Liver (tissue), 9 donors: ENCODE measurements around the gene NECTIN4. TPM values are rescaled to one million over a fixed set of nuclear protein-coding genes. Genes with fewer than 3 reads are reported as not detected.
"Not testable (repeated sequence)": the region's sequence is repeated elsewhere in the genome, so short reads cannot be mapped to it uniquely, and the experiment has no call there.

Source experiments
- DNase-seq: peaks from one replicate; pipeline ENCODE4 v3.0.0-alpha.2; 2017; ENCODE audit warnings: low spot score
- H3K27ac ChIP-seq, 2 donors: one replicate each; pipeline ENCODE4 v1.7.0; 2013; ENCODE audit warnings: inconsistent platforms in 2 of 2, low read length in 2 of 2, control low read depth in 1 of 2, low read depth in 1 of 2, mild to moderate bottlenecking in 1 of 2
- H3K27me3 ChIP-seq, 4 donors: one replicate each; pipeline versions ENCODE4 v1.6.1 to v1.7.0; 2013; ENCODE audit warnings: low read length in 3 of 4, inconsistent platforms in 1 of 4, mild to moderate bottlenecking in 1 of 4, moderate library complexity in 1 of 4; ENCODE audit not compliant: control insufficient read depth in 4 of 4, insufficient read depth in 4 of 4
- H3K36me3 ChIP-seq, 4 donors: one replicate each; pipeline versions ENCODE4 v1.6.1 to v1.7.0; 2013; ENCODE audit warnings: low read length in 3 of 4, mild to moderate bottlenecking in 3 of 4, low read depth in 1 of 4, moderate library complexity in 1 of 4; ENCODE audit not compliant: control insufficient read depth in 4 of 4, insufficient read depth in 3 of 4
- H3K4me1 ChIP-seq, 4 donors: one replicate each; pipeline versions ENCODE4 v1.6.1 to v1.7.0; 2013; ENCODE audit warnings: low read length in 3 of 4, mild to moderate bottlenecking in 3 of 4, moderate library complexity in 1 of 4; ENCODE audit not compliant: control insufficient read depth in 4 of 4, insufficient read depth in 4 of 4
- H3K4me3 ChIP-seq, 3 donors: one replicate each; pipeline versions ENCODE4 v1.6.1 to v1.7.0; 2013; ENCODE audit warnings: low read length in 3 of 3, control low read depth in 1 of 3, low read depth in 1 of 3, mild to moderate bottlenecking in 1 of 3
- H3K9ac ChIP-seq, 2 donors: one replicate each; pipeline ENCODE4 v1.7.0; 2013; ENCODE audit warnings: low read length in 2 of 2, mild to moderate bottlenecking in 2 of 2, moderate library complexity in 2 of 2, control low read depth in 1 of 2, low read depth in 1 of 2
- H3K9me3 ChIP-seq, 4 donors: one replicate each; pipeline versions ENCODE4 v1.6.1 to v1.7.0; 2013; ENCODE audit warnings: low read length in 3 of 4; ENCODE audit not compliant: control insufficient read depth in 4 of 4
- ATF3 ChIP-seq: IDR thresholded peaks from 2 replicates; pipeline ENCODE4 v1.6.1; 2016; ENCODE audit warnings: antibody characterized with exemption
- CTCF ChIP-seq: fragments of 150-350 bp; IDR thresholded peaks from 2 replicates; pipeline ENCODE4 v1.5.1; 2017; ENCODE audit warnings: improper control_type of control experiment, low read depth, low read length; ENCODE audit not compliant: missing input control
- FOXA2 ChIP-seq: IDR thresholded peaks from 2 replicates; pipeline ENCODE4 v1.6.1; 2016; ENCODE audit warnings: antibody characterized with exemption
- GABPA ChIP-seq, 2 donors: IDR thresholded peaks in 1 of 2; conservative IDR thresholded peaks in 1 of 2; 2 replicates each; pipeline ENCODE4 v1.6.1; 2016; ENCODE audit warnings: antibody characterized with exemption in 2 of 2, mild to moderate bottlenecking in 1 of 2, moderate library complexity in 1 of 2
- HNF4A ChIP-seq, 2 donors: conservative IDR thresholded peaks; 2 replicates each; pipeline ENCODE4 v1.6.1; 2016; ENCODE audit warnings: antibody characterized with exemption in 2 of 2, mild to moderate bottlenecking in 2 of 2
- HNF4G ChIP-seq: IDR thresholded peaks from 2 replicates; pipeline ENCODE4 v1.6.1; 2016; ENCODE audit warnings: antibody characterized with exemption
- JUND ChIP-seq, 2 donors: IDR thresholded peaks; 2 replicates each; pipeline ENCODE4 v1.6.1; 2016; ENCODE audit warnings: antibody characterized with exemption in 2 of 2
- MAX ChIP-seq: IDR thresholded peaks from 2 replicates; pipeline ENCODE4 v1.6.1; 2016; ENCODE audit warnings: antibody characterized with exemption
- RAD21 ChIP-seq, 2 donors: IDR thresholded peaks; 2 replicates each; pipeline ENCODE4 v1.6.1; 2016; ENCODE audit warnings: antibody characterized with exemption in 2 of 2, mild to moderate bottlenecking in 2 of 2
- REST ChIP-seq: IDR thresholded peaks from 2 replicates; pipeline ENCODE4 v1.6.1; 2016; ENCODE audit warnings: antibody characterized with exemption, mild to moderate bottlenecking
- RXRA ChIP-seq, 2 donors: IDR thresholded peaks; 2 replicates each; pipeline ENCODE4 v1.6.1; 2017 to 2018; ENCODE audit warnings: antibody characterized with exemption in 2 of 2, mild to moderate bottlenecking in 1 of 2
- SP1 ChIP-seq: IDR thresholded peaks from 2 replicates; pipeline ENCODE4 v1.6.1; 2018; ENCODE audit warnings: antibody characterized with exemption, mild to moderate bottlenecking
- WGBS: extraction: QIAGEN DNeasy Blood & Tissue Kit; methylation state at CpG from one replicate; pipeline ENCODE4 v1.1.7; 2013; 5-methylcytosine and 5-hydroxymethylcytosine counted together
- polyA plus RNA-seq, 2 donors: library from polyadenylated mRNA; stranded (reverse) in 1 of 2; unstranded in 1 of 2; fragments of 200-250 nt in 1 of 2; fragments of >200 nt in 1 of 2; fragmentation: Nextera tagmentation in 1 of 2; extraction: Ambion mirVana in 1 of 2; gene quantifications; one replicate each; pipeline versions ENCODE4 v1.2.1 to v1.2.3, GENCODE V29; 2013 to 2015
- total RNA-seq, 2 donors: library from RNA; depleted of rRNA; stranded (reverse); fragments of >200 nt; gene quantifications; one replicate each; pipeline ENCODE4 v1.2.3, GENCODE V29; 2014
- donor health status: healthy.
- donor health status: healthy.
- donor health status: healthy.
- donor health status: healthy.
- donor health status: healthy.

Gene NECTIN4
- total and polyA plus RNA-seq, 4 donors = 0.01 TPM; not detected in 3

- H3K9me3 ChIP-seq = no peaks in the 10 kb centered on the region
- H3K27ac ChIP-seq = no peak overlapping the region
- H3K36me3 ChIP-seq = no peaks in the 10 kb centered on the region
- peaks cover 3 to 12% (median 9%) of the 10 kb centered on the region in 4 donors for H3K4me1 ChIP-seq
- no peak overlapping the region for H3K9ac ChIP-seq
- no peak for DNase-seq
- WGBS = 70% methylated on average over 2 of the region's 2 CpGs
- no peaks in the 10 kb centered on the region for H3K27me3 ChIP-seq
- no peak for TF ChIP-seq ATF3
- TF ChIP-seq JUND (IDR thresholded peaks at IDR 0.05) = no peak
- no peak for TF ChIP-seq RAD21 (IDR thresholded peaks at IDR 0.05)
- TF ChIP-seq MAX = no peak
- no peak for TF ChIP-seq HNF4G
- no peak for TF ChIP-seq RXRA (IDR thresholded peaks at IDR 0.05)
- TF ChIP-seq HNF4A (conservative IDR thresholded peaks at IDR 0.05) = no peak
- H3K4me3 ChIP-seq = no peak overlapping the region
Measured at GRCh38 chr1:161031874-161032273, 57.5 kb downstream of the NECTIN4 start.

GRCh38 chr1:161029466-161029865 lies 59.9 kb downstream of the NECTIN4 start:
- H3K9me3 ChIP-seq = not testable (repeated sequence)
- H3K4me1 ChIP-seq = peaks cover 3 to 12% (median 9%) of the 10 kb centered on the region in 4 donors

GRCh38 chr1:161026954-161027353 lies 62.4 kb downstream of the NECTIN4 start:
- H3K9ac ChIP-seq, H3K4me1 ChIP-seq, H3K4me3 ChIP-seq, H3K27me3 ChIP-seq, H3K9me3 ChIP-seq, H3K27ac ChIP-seq, DNase-seq, H3K36me3 ChIP-seq: not testable (repeated sequence)
- WGBS = 74% methylated on average over 1 of the region's 1 CpG

More at GRCh38 chr1:161029466-161029865, 59.9 kb downstream of the NECTIN4 start:
- not testable (repeated sequence) for DNase-seq, H3K36me3 ChIP-seq, H3K4me3 ChIP-seq, H3K27ac ChIP-seq, H3K9ac ChIP-seq, H3K27me3 ChIP-seq
- WGBS = 98% methylated on average over 32 of the region's 32 CpGs

GRCh38 chr1:161022432-161022831 lies 66.9 kb downstream of the NECTIN4 start:
- not testable (repeated sequence) for H3K36me3 ChIP-seq, H3K9ac ChIP-seq, DNase-seq, H3K4me3 ChIP-seq, H3K9me3 ChIP-seq, H3K27me3 ChIP-seq, H3K27ac ChIP-seq
- 93% methylated on average over 12 of the region's 12 CpGs for WGBS
- peaks cover 11 to 28% (median 18%) of the 10 kb centered on the region in 4 donors for H3K4me1 ChIP-seq

- H3K9ac ChIP-seq = no peak overlapping the region
- peaks cover 11 to 32% (median 18%) of the 10 kb centered on the region in 4 donors for H3K4me1 ChIP-seq
- H3K4me3 ChIP-seq = no peak overlapping the region
- WGBS = 85% methylated on average over 2 of the region's 2 CpGs
- H3K36me3 ChIP-seq = no peaks in the 10 kb centered on the region
- no peaks in the 10 kb centered on the region for H3K9me3 ChIP-seq
- peak overlapping the region; percentile 82 to 92 for H3K27ac ChIP-seq
- H3K27me3 ChIP-seq = no peaks in the 10 kb centered on the region
- DNase-seq = no peak
- TF ChIP-seq RAD21 (IDR thresholded peaks at IDR 0.05) (no peak), SP1 (no peak), GABPA (IDR thresholded peaks at IDR 0.05 in 1 of 2, conservative IDR thresholded peaks at IDR 0.05 in 1 of 2) (no peak), REST (no peak), CTCF (no peak), FOXA2 (no peak)
Measured at GRCh38 chr1:161021970-161022353, 67.4 kb downstream of the NECTIN4 start.
